ENCODE results near the gene SLX4IP. TPM values are rescaled to one million over a fixed set of nuclear protein-coding genes. Genes with fewer than 3 reads are reported as not detected.

SLX4IP gene
- total RNA-seq, 1 experiment from 2014 or later = 7.4 TPM

GRCh38 chr20:10647909-10648308 is 212.8 kb downstream of the SLX4IP start:
- DNase-seq (ENCODE audit: low spot score) = no peak
- H3K4me1 Mint-ChIP-seq = peaks cover 53% of the 10 kb centered on the region
- H3K9me3 Mint-ChIP-seq = no peaks in the 10 kb centered on the region
- ATAC-seq = no peak
- H3K27me3 Mint-ChIP-seq (ENCODE audit: low read depth) = no peaks in the 10 kb centered on the region
- TF ChIP-seq ETV6 (CRISPR knock-in tag; IDR thresholded peaks at IDR 0.05) = no peak
- no peak for TF ChIP-seq ZNF425 (CRISPR knock-in tag; conservative IDR thresholded peaks at IDR 0.05)
- TF ChIP-seq, protein P1, sequence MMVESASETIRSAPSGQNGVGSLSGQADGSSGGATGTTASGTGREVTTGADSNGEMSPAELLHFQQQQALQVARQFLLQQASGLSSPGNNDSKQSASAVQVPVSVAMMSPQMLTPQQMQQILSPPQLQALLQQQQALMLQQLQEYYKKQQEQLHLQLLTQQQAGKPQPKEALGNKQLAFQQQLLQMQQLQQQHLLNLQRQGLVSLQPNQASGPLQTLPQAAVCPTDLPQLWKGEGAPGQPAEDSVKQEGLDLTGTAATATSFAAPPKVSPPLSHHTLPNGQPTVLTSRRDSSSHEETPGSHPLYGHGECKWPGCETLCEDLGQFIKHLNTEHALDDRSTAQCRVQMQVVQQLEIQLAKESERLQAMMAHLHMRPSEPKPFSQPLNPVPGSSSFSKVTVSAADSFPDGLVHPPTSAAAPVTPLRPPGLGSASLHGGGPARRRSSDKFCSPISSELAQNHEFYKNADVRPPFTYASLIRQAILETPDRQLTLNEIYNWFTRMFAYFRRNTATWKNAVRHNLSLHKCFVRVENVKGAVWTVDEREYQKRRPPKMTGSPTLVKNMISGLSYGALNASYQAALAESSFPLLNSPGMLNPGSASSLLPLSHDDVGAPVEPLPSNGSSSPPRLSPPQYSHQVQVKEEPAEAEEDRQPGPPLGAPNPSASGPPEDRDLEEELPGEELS (CRISPR knock-in tag; IDR thresholded peaks at IDR 0.05) = no peak
- TF ChIP-seq, protein P2, sequence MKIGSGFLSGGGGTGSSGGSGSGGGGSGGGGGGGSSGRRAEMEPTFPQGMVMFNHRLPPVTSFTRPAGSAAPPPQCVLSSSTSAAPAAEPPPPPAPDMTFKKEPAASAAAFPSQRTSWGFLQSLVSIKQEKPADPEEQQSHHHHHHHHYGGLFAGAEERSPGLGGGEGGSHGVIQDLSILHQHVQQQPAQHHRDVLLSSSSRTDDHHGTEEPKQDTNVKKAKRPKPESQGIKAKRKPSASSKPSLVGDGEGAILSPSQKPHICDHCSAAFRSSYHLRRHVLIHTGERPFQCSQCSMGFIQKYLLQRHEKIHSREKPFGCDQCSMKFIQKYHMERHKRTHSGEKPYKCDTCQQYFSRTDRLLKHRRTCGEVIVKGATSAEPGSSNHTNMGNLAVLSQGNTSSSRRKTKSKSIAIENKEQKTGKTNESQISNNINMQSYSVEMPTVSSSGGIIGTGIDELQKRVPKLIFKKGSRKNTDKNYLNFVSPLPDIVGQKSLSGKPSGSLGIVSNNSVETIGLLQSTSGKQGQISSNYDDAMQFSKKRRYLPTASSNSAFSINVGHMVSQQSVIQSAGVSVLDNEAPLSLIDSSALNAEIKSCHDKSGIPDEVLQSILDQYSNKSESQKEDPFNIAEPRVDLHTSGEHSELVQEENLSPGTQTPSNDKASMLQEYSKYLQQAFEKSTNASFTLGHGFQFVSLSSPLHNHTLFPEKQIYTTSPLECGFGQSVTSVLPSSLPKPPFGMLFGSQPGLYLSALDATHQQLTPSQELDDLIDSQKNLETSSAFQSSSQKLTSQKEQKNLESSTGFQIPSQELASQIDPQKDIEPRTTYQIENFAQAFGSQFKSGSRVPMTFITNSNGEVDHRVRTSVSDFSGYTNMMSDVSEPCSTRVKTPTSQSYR (CRISPR knock-in tag; IDR thresholded peaks at IDR 0.05) = no peak
- no peak for TF ChIP-seq ATF1 (CRISPR knock-in tag; IDR thresholded peaks at IDR 0.05)
- no peak for TF ChIP-seq SOX15 (CRISPR knock-in tag; IDR thresholded peaks at IDR 0.05)
- no peak for TF ChIP-seq ELF4 (CRISPR knock-in tag; IDR thresholded peaks at IDR 0.05; ENCODE audit: low read depth)
- no peak for TF ChIP-seq KAT7 (CRISPR knock-in tag; IDR thresholded peaks at IDR 0.05; ENCODE audit: borderline replicate concordance)
- no peak for TF ChIP-seq IRF2 (CRISPR knock-in tag; IDR thresholded peaks at IDR 0.05; ENCODE audit: borderline replicate concordance, low read depth)
- TF ChIP-seq GRHL2 (CRISPR knock-in tag; IDR thresholded peaks at IDR 0.05; ENCODE audit: insufficient replicate concordance, severe bottlenecking) = no peak
- TF ChIP-seq, protein P3, sequence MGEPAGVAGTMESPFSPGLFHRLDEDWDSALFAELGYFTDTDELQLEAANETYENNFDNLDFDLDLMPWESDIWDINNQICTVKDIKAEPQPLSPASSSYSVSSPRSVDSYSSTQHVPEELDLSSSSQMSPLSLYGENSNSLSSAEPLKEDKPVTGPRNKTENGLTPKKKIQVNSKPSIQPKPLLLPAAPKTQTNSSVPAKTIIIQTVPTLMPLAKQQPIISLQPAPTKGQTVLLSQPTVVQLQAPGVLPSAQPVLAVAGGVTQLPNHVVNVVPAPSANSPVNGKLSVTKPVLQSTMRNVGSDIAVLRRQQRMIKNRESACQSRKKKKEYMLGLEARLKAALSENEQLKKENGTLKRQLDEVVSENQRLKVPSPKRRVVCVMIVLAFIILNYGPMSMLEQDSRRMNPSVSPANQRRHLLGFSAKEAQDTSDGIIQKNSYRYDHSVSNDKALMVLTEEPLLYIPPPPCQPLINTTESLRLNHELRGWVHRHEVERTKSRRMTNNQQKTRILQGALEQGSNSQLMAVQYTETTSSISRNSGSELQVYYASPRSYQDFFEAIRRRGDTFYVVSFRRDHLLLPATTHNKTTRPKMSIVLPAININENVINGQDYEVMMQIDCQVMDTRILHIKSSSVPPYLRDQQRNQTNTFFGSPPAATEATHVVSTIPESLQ (CRISPR knock-in tag; IDR thresholded peaks at IDR 0.05) = no peak
- no peak for TF ChIP-seq PRDM15 (CRISPR knock-in tag; IDR thresholded peaks at IDR 0.05)
- TF ChIP-seq NFE2L1 (CRISPR knock-in tag; IDR thresholded peaks at IDR 0.05) = no peak
- no peak for TF ChIP-seq NR2C2 (CRISPR knock-in tag; IDR thresholded peaks at IDR 0.05)
- TF ChIP-seq TEAD4 (CRISPR knock-in tag; IDR thresholded peaks at IDR 0.05) = no peak
- TF ChIP-seq ZNF671 (CRISPR knock-in tag; IDR thresholded peaks at IDR 0.05) = no peak
- peak overlapping the region; percentile 81 for H3K27ac Mint-ChIP-seq
- POLR2A ChIA-PET = no interaction called here
- CTCF ChIA-PET = interaction anchor here (1.1 to 1.5 kb wide), 2 partner anchors 11 to 49 kb away, joined by 3 to 5 read pairs; no protein-coding TSS in a partner anchor
- H3K4me3 Mint-ChIP-seq = no peak overlapping the region
- peaks cover 77% of the 10 kb centered on the region for H3K36me3 Mint-ChIP-seq

All from WTC11 (cell line).